ENCODE results near the gene OXSR1.
A peak's percentile ranks its signal among the peaks of the same experiment; 100 is the strongest.
"Not testable (repeated sequence)": the region's sequence is repeated elsewhere in the genome, so short reads cannot be mapped to it uniquely, and the experiment has no call there.

OXSR1 gene

GRCh38 chr3:38226273-38226672, 60.9 kb downstream of the OXSR1 start:
- DNase-seq (ENCODE audit: low read depth): peak; percentile 47

- peak; percentile 70 for DNase-seq (ENCODE audit: low read depth)
These were observed 62.7 kb downstream of the OXSR1 start for GRCh38 chr3:38227989-38228388.

DNA sequence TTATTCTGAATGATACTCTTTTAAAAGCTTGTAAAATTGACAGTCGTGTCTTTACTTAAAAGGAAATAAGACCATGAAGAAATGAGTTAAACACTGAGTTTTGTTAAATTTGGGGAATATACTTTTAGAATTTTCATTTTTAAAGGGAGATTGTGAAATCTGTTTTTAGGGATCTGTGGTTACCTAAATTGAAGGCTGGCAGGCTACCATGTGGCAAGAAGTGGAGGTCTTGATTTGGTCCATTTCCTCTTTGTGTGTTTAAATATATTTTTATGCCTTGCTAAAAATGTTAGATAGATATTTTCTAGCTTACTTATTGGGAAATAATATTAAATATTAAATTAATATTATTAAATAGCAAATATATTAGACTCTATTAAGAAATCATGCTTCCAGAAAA, 63.7 kb downstream of the OXSR1 start:
- DNase-seq (ENCODE audit: low read depth): no peak

- no peak for DNase-seq (ENCODE audit: low read depth)
These were observed 67.4 kb downstream of the OXSR1 start for GRCh38 chr3:38232701-38233100.

GRCh38 chr3:38235466-38235865, 70.1 kb downstream of the OXSR1 start:
- DNase-seq (ENCODE audit: low read depth): no peak

GRCh38 chr3:38238416-38239008, 73.2 kb downstream of the OXSR1 start:
- no peak for DNase-seq (ENCODE audit: low read depth)

- DNase-seq (ENCODE audit: low read depth): not testable (repeated sequence)
These were observed 77.5 kb downstream of the OXSR1 start for GRCh38 chr3:38242812-38243211.

- DNase-seq (ENCODE audit: low read depth): no peak
These were observed 80.6 kb downstream of the OXSR1 start for GRCh38 chr3:38245930-38246329.

DNA sequence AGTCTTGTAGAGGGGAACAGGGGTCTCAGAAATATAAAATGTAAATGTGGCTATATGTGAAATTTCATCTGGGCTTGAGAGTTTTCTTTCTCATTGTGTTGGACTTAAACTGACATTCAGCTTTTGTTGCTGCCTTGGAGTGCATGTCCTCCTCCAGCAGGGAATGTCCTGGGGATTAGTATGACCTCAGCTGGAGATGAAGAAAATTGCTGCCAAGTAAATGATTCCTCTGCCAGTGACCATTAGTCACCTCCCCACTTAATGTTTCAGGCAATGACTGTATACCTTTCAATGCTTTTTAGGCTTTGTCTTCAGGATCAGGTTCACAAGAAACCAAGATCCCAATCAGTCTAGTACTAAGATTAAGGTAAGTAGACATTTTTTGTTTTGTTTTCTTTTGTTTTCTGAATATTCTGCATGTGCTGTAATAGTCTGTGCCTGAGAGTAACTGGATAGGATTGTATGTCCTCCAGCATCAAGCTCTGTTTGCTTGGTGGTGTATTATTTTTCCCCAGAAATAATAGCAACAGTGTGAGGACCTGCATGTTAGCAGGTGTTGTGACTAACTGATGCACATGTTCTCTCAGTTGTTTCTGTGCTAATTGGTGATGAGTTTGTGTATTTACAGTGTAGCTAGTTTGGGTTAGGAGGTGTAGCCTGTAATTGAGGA, 82.2 kb downstream of the OXSR1 start:
- DNase-seq (ENCODE audit: low read depth): peak; percentile 85

DNA sequence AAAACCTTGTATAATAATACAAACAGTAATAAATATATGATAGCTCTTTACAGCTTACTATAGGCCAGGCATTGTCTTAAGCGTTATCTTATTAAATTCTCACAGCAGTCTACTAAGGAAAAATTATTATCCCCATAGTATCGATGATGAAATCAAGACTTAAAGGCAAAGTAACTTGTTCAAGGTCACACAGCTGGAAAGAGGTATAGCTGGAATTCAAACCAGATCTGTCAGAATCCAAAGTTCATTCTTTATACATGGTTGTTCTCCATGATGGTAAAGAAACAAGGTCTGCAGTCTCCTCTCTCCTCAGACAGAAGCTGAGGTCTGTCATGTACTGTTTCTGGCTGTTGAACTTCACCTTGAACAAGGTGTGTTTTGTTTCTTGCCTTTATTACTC, 84.9 kb downstream of the OXSR1 start:
- no peak for DNase-seq (ENCODE audit: low read depth)

DNA sequence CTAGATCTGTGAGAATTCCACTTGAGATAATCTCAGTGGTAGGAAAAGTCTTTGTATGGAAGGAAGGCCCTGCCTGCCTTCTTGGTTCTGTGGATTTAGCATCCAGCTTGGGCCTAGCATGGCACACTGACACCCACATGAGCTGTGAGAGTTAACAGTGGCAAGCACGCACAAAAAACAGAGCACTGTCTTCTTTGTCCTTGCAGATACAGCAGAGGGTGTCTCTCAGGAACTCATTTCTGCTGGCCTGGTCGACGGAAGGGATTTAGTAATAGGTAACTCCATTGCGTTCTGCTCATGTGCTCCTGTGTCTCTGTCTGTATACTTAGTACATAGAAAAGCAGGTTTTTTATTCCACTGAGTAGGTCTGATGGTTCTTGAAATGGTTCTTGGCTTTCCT, 85.9 kb downstream of the OXSR1 start:
- DNase-seq (ENCODE audit: low read depth): no peak

GRCh38 chr3:38253704-38254103, 88.4 kb downstream of the OXSR1 start:
- DNase-seq (ENCODE audit: low read depth): no peak

DNA sequence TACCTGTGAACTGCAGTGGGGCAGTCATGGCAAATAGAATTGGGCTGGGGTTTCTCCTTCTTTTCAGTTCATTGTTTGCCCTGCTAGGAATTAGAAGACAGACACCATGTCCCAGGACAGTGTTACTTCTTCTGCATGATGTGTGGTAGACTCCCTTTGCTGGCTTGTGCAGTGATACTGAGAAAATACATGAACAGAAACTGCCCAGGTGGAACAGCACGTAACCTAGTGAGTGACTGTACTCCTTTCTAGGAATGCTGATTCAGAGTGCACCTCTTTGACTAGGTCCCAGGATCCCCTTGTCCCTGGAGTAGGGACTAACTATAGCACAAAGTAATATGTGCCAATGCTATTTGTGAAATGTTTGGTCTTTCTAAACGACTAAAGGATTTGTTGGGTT, 89.5 kb downstream of the OXSR1 start:
- no peak for DNase-seq (ENCODE audit: low read depth)

- peak; percentile 39 for DNase-seq (ENCODE audit: low read depth)
These were observed 90.3 kb downstream of the OXSR1 start for GRCh38 chr3:38255627-38256026.

- peak; percentile 79 for DNase-seq (ENCODE audit: low read depth)
These were observed 92.2 kb downstream of the OXSR1 start for GRCh38 chr3:38257583-38257982.

GRCh38 chr3:38260474-38260873, 95.1 kb downstream of the OXSR1 start:
- no peak for DNase-seq (ENCODE audit: low read depth)

DNA sequence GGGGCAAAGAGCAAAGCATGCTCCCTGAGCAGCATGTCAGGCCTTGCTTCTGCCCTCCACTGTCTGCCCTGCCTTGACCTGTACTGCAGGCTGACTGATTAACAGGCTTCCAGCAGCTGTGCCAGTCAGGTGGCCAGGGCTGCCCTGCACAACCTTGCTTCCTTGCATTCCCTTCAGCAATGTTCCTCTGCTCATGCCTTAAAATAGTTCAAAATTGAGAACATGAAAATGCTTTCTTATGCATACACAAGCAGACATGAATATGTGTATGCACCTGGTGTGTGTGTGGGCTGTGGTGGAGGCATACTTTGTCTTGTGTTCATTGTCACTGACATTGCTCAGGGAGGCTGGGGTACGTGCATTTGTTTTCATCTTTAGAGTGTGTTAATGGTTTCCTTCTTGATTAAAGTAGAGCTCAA, 99.0 kb downstream of the OXSR1 start:
- no peak for DNase-seq (ENCODE audit: low read depth)

- DNase-seq (ENCODE audit: low read depth): no peak
These were observed 99.4 kb downstream of the OXSR1 start for GRCh38 chr3:38264779-38265178.

DNA sequence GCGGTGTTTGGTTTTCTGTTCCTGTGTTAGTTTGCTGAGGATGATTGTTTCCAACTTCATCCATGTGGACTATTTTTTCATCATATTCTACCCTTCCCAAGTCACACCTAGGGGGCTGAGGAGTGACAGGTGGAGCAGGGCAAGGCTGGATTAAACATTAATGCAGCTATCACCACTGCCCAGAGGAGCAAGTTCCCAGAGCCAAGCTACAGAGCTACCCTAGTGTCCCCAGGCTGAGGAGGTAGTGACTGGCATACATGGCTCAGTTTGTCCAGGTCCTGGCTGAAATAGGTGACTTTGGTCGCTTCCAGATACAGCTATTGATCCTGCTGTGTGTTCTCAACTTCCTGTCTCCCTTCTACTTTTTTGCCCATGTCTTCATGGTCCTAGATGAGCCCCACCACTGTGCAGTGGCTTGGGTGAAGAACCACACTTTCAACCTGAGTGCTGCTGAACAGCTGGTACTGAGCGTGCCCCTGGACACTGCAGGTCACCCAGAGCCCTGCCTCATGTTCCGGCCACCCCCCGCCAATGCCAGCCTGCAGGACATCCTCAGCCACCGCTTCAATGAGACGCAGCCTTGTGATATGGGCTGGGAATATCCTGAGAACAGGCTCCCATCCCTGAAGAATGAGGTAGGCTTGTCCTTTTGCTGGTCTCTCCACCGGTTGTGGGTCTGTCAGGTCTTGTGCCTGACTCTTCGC, 100.4 kb downstream of the OXSR1 start, which contains the start of gene SLC22A13:
SLC22A13 (plus strand) TSS at position 209 of the 704 bp plus-strand sequence; CDS start at position 258, 49 bp downstream.
- no peak for DNase-seq (ENCODE audit: low read depth)

- no peak for DNase-seq (ENCODE audit: low read depth)
These were observed 101.5 kb downstream of the OXSR1 start for GRCh38 chr3:38266810-38267209.

GRCh38 chr3:38267662-38268061, 102.3 kb downstream of the OXSR1 start:
- no peak for DNase-seq (ENCODE audit: low read depth)

DNA sequence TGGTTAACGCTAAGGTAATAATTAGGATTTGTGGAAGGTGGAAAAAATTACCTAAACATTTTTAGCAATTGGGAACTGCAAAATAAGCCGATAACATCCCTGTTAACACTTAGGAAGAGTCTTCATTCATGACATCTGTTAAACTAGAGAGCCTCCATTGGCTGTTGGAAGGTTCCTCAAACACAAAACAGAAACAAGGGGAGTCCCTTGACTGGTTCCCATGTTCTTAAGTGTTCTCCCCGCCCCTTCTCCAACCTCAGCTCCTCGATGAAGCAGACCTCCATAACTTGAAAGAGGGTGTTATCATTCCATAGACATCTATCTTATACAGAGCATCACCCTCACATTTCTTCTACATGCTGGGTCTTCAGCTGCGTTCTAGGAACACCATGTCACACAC, 102.8 kb downstream of the OXSR1 start:
- DNase-seq (ENCODE audit: low read depth): no peak

GRCh38 chr3:38268522-38268921, 103.2 kb downstream of the OXSR1 start:
- no peak for DNase-seq (ENCODE audit: low read depth)

Data from amniotic epithelial cell (primary cell).